ENCODE data around the gene BRWD1. TPM values are rescaled to one million over a fixed set of nuclear protein-coding genes. Genes with fewer than 3 reads are reported as not detected.

Gene BRWD1
- total RNA-seq, 2 experiments from 2014 or later, result 53.2 to 61.7 TPM

DNA sequence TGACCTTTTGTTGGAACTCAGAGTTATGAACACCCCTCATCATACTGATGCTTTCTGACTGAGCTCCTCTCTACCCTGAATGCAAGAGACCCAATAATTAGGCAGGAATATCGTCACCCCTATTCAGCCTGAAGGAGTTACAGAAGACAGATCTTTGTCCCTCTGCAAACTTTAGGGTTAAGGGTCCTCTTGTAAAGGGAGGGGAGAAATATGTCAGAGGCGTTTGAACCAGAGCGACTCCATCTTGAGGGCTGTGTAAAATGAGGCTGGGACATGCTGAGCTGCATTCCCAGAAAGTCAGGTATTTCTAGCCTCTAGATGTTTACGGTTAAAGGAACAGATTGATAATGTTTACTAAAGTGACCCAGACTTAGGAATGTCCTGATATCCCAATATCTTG is 46.0 kb upstream of the BRWD1 start:
- ChIA-PET CTCF (ENCODE audit: unreplicated experiment) (no interaction called here), POLR2A (interaction anchor here (1.6 kb wide), 1 partner anchor 10 kb away, joined by 4 read pairs; no protein-coding TSS in a partner anchor)
- Histone ChIP-seq H3K27ac (ENCODE audit: low read depth, low read length, poor library complexity, severe bottlenecking) (no peak overlapping the region), H4K20me1 (ENCODE audit: insufficient read depth, low read length) (no peaks in the 10 kb centered on the region), H3K36me3 (ENCODE audit: insufficient read depth, low read length) (no peaks in the 10 kb centered on the region), H3K9me2 (ENCODE audit: insufficient read depth, low read length) (no peaks in the 10 kb centered on the region), H2AFZ (ENCODE audit: low read length) (no peak overlapping the region), H3K4me2 (ENCODE audit: low read length) (no peak overlapping the region), H3K4me3 (ENCODE audit: low read depth, low read length, poor library complexity, severe bottlenecking) (no peak overlapping the region), H3K9me3 (ENCODE audit: low read length) (no peaks in the 10 kb centered on the region), H3K4me1 (ENCODE audit: insufficient read depth, low read length, poor library complexity, severe bottlenecking) (no peaks in the 10 kb centered on the region), H3K79me2 (ENCODE audit: insufficient read depth, low read depth, low read length) (no peaks in the 10 kb centered on the region)
- TF ChIP-seq CTCF (conservative IDR thresholded peaks at IDR 0.05; ENCODE audit: low read length) (no peak), EZH2phosphoT487 (IDR thresholded peaks at IDR 0.05; ENCODE audit: borderline replicate concordance, low read depth, low read length) (no peak)
- no peak for DNase-seq (ENCODE audit: low spot score)
- BruUV-seq (replicated peaks), result no TSS peak
- intact Hi-C loops (cut with micrococcal nuclease; ENCODE audit: unreplicated experiment), result no loop called here

GRCh38 chr21:39353295-39353694 is 39.9 kb upstream of the BRWD1 start:
- H4K20me1 ChIP-seq (ENCODE audit: insufficient read depth, low read length), result no peaks in the 10 kb centered on the region
- H3K79me2 ChIP-seq (ENCODE audit: insufficient read depth, low read depth, low read length), result peaks cover 14% of the 10 kb centered on the region
- H3K36me3 ChIP-seq (ENCODE audit: insufficient read depth, low read length), result peaks cover 1% of the 10 kb centered on the region; the same call in 1 of the 2 replicates
- H3K9me3 ChIP-seq (ENCODE audit: low read length), result no peaks in the 10 kb centered on the region; the same call in 1 of the 2 replicates
- H3K27ac ChIP-seq (ENCODE audit: low read depth, low read length, poor library complexity, severe bottlenecking), result no peak overlapping the region
- H3K9me2 ChIP-seq (ENCODE audit: insufficient read depth, low read length), result no peaks in the 10 kb centered on the region
- no peak overlapping the region for H3K4me3 ChIP-seq (ENCODE audit: low read depth, low read length, poor library complexity, severe bottlenecking)
- peaks cover 12% of the 10 kb centered on the region for H3K4me1 ChIP-seq (ENCODE audit: insufficient read depth, low read length, poor library complexity, severe bottlenecking)
- DNase-seq (ENCODE audit: low spot score), result no peak
- H2AFZ ChIP-seq (ENCODE audit: low read length), result no peak overlapping the region
- ChIA-PET POLR2A (interaction anchor here (0.6 to 1.4 kb wide), 3 partner anchors 8 to 20 kb away, joined by 3 to 4 read pairs (median 3); no protein-coding TSS in a partner anchor), CTCF (ENCODE audit: unreplicated experiment) (no interaction called here)
- no TSS peak for BruUV-seq (replicated peaks)
- no peak overlapping the region for H3K4me2 ChIP-seq (ENCODE audit: low read length)
- intact Hi-C loops (cut with micrococcal nuclease; ENCODE audit: unreplicated experiment), result no loop called here
- no peak for TF ChIP-seq EZH2phosphoT487 (IDR thresholded peaks at IDR 0.05; ENCODE audit: borderline replicate concordance, low read depth, low read length)
- TF ChIP-seq CTCF (conservative IDR thresholded peaks at IDR 0.05; ENCODE audit: low read length), result no peak
